ENCODE results near the gene MIDN.

Gene MIDN

GRCh38 chr19:1259206-1259875, 11.0 kb downstream of the MIDN start:
- no peak overlapping the region for H3K4me3 ChIP-seq (ENCODE audit: low read depth, low read length)
- in situ Hi-C loops (cut with HindIII; ENCODE audit: low pct_ligation_motif_present, low sequenced_read_pairs) = no loop called here

GRCh38 chr19:1259876-1260748, 11.7 kb downstream of the MIDN start:
- in situ Hi-C loops (cut with HindIII; ENCODE audit: low pct_ligation_motif_present, low sequenced_read_pairs) = no loop called here
- no peak for DNase-seq
- peaks cover 31% of the 10 kb centered on the region for H3K36me3 ChIP-seq (replicated peaks)
- peak overlapping the region; percentile 5 for H3K27ac ChIP-seq
- peak overlapping the region; percentile 37 for H3K4me3 ChIP-seq (ENCODE audit: low read depth, low read length)
- TF ChIP-seq CTCF (IDR thresholded peaks at IDR 0.05; ENCODE audit: low read depth, low read length, missing control alignments) = no peak
- H3K27me3 ChIP-seq (replicated peaks) = no peaks in the 10 kb centered on the region

More at GRCh38 chr19:1259206-1259875, 11.0 kb downstream of the MIDN start:
- Histone ChIP-seq H3K27ac (peak overlapping the region; percentile 5), H3K36me3 (replicated peaks) (peaks cover 39% of the 10 kb centered on the region), H3K27me3 (replicated peaks) (no peaks in the 10 kb centered on the region)
- DNase-seq = no peak
- TF ChIP-seq CTCF (IDR thresholded peaks at IDR 0.05; ENCODE audit: low read depth, low read length, missing control alignments) = no peak

- peaks cover 22% of the 10 kb centered on the region for H3K36me3 ChIP-seq (replicated peaks)
- in situ Hi-C loops (cut with HindIII; ENCODE audit: low pct_ligation_motif_present, low sequenced_read_pairs) = no loop called here
- no peaks in the 10 kb centered on the region for H3K27me3 ChIP-seq (replicated peaks)
These were observed 12.6 kb downstream of the MIDN start for GRCh38 chr19:1260749-1261537.

GRCh38 chr19:1261538-1261797, 13.1 kb downstream of the MIDN start:
- in situ Hi-C loops (cut with HindIII; ENCODE audit: low pct_ligation_motif_present, low sequenced_read_pairs) = no loop called here
- peak; percentile 42 for TF ChIP-seq CTCF (IDR thresholded peaks at IDR 0.05; ENCODE audit: low read depth, low read length, missing control alignments)
- peak overlapping the region; percentile 61 for H3K4me3 ChIP-seq (ENCODE audit: low read depth, low read length)
- peak overlapping the region; percentile 64 for H3K27ac ChIP-seq
- peaks cover 19% of the 10 kb centered on the region for H3K36me3 ChIP-seq (replicated peaks)
- H3K27me3 ChIP-seq (replicated peaks) = no peaks in the 10 kb centered on the region
- DNase-seq = no peak

More at GRCh38 chr19:1260749-1261537, 12.6 kb downstream of the MIDN start:
- no peak for TF ChIP-seq CTCF (IDR thresholded peaks at IDR 0.05; ENCODE audit: low read depth, low read length, missing control alignments)
- Histone ChIP-seq H3K27ac (peak overlapping the region; percentile 64), H3K4me3 (ENCODE audit: low read depth, low read length) (peak overlapping the region; percentile 61)
- peak; percentile 93 for DNase-seq

GRCh38 chr19:1261798-1262622, 13.6 kb downstream of the MIDN start:
- Histone ChIP-seq H3K27me3 (replicated peaks) (no peaks in the 10 kb centered on the region), H3K27ac (peak overlapping the region; percentile 64), H3K4me3 (ENCODE audit: low read depth, low read length) (peak overlapping the region; percentile 61), H3K36me3 (replicated peaks) (peaks cover 14% of the 10 kb centered on the region)
- in situ Hi-C loops (cut with HindIII; ENCODE audit: low pct_ligation_motif_present, low sequenced_read_pairs) = no loop called here
- no peak for TF ChIP-seq CTCF (IDR thresholded peaks at IDR 0.05; ENCODE audit: low read depth, low read length, missing control alignments)
- no peak for DNase-seq

Measured in brain microvascular endothelial cell (primary cell).